Fibroblast of the aortic adventitia (primary cell): Measurements from ENCODE around the gene TNS2. TPM values are rescaled to one million over a fixed set of nuclear protein-coding genes. Genes with fewer than 3 reads are reported as not detected.
A peak's percentile ranks its signal among the peaks of the same experiment; 100 is the strongest.
"Not testable (repeated sequence)": the region's sequence is repeated elsewhere in the genome, so short reads cannot be mapped to it uniquely, and the experiment has no call there.

ENCODE experiments used
- DNase-seq: peaks from one replicate; pipeline ENCODE4 v3.0.0-alpha.2; 2010; ENCODE audit warnings: low read depth
- H3K4me3 ChIP-seq: 2 replicates; pipeline ENCODE4 v1.5.1; 2011; ENCODE audit warnings: low read depth, mild to moderate bottlenecking, control low read depth, low read length, moderate library complexity
- total RNA-seq: library from RNA; depleted of rRNA; stranded (reverse); fragments of >200 nt; gene quantifications from 2 replicates; pipeline ENCODE4 v1.2.3, GENCODE V29; 2012; ENCODE audit warnings: low replicate concordance
- TF ChIP-seq, protein P1 (sequence below): IDR thresholded peaks from 2 replicates; pipeline ENCODE4 v1.5.1; 2011; ENCODE audit warnings: mild to moderate bottlenecking, low read length, control low read depth, inconsistent platforms; ENCODE audit not compliant: insufficient read depth

Gene TNS2
- total RNA-seq, 1 donor: 77.4 TPM

DNA sequence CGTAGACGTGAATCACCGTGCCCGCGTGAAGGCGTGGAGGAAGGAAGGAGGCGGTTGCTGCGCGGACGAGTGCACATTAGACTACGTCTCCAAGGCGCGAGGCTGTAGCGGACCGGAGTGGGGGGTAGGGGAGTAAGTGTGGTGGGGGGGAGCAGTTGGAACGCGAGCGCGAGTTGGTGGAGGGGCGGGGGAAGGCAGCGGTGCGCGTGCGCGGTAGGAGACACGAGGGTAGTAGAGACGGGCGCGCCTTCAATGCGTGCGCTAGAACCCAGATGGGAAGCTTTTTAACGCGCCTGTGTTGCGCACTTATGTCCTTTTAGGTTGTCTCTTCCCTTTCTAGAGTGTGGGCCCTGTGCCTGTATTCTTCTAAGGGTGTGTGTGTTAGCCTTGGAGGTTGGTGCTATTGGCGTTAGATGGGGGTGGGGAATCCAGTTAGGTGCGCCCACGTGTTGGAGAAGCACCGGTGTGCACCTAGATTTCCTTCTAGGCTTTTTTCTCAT lies 43.0 kb upstream of the TNS2 start:
- DNase-seq: peak; percentile 63
- H3K4me3 ChIP-seq: peak overlapping the region; percentile 100
- TF ChIP-seq, protein P1, sequence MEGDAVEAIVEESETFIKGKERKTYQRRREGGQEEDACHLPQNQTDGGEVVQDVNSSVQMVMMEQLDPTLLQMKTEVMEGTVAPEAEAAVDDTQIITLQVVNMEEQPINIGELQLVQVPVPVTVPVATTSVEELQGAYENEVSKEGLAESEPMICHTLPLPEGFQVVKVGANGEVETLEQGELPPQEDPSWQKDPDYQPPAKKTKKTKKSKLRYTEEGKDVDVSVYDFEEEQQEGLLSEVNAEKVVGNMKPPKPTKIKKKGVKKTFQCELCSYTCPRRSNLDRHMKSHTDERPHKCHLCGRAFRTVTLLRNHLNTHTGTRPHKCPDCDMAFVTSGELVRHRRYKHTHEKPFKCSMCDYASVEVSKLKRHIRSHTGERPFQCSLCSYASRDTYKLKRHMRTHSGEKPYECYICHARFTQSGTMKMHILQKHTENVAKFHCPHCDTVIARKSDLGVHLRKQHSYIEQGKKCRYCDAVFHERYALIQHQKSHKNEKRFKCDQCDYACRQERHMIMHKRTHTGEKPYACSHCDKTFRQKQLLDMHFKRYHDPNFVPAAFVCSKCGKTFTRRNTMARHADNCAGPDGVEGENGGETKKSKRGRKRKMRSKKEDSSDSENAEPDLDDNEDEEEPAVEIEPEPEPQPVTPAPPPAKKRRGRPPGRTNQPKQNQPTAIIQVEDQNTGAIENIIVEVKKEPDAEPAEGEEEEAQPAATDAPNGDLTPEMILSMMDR: no peak

DNA sequence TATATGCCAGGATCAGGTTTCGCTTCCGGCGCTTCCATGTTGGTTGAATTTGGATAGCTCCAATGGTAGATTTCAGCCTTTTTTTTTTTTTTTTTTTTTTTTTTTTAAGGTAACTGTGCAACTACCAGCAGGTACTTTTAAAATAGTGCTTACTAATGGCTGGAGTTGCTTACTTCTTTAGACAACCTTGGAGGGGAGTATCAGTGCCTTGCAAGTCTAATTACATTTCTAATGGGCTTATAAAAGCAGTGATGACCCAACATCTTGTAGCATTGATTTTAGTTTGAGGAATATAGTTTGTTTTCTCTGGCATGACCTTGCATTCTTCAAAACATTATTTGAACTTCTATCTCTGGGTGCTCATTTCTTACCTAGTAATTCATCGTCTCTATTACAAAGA lies 42.5 kb upstream of the TNS2 start:
- DNase-seq: no peak
- TF ChIP-seq, protein P1: no peak
- H3K4me3 ChIP-seq: peak overlapping the region; percentile 100

DNA sequence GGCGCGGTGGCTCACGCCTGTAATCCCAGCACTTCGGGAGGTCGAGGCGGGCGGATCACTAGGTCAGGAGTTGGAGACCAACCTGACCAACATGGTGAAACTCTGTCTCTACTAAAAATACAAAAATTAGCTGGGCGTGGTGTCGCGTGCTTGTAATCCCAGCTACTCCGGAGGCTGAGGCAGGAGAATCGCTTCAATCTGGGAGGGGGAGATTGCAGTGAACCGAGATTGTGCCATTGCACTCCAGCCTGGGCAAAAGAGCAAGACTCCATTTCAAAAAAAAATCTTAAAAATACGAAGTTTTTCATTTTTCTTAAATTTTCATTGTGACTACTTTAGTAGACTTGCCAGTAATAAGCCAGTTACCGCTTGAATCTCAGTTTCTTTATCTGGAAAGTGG lies 41.1 kb upstream of the TNS2 start:
- not testable (repeated sequence) for DNase-seq, H3K4me3 ChIP-seq

DNA sequence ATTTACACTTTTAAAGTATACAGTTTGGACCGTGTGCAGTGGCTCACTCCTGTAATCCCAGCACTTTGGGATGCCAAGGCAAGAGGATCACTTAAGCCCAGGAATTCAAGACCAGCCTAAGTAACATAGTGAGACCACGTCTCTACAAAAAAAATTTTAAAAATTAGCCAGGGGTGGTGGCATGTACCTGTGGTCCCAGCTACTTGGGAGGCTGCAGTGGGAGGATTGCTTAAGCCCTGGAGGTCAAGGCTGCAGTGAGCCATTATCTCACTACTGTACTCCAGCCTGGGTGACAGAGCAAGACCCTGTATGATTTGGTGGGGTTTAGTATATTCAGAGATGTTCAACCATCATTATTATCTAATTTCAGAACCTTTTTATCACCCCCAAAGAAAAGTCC lies 38.9 kb upstream of the TNS2 start:
- no peak for DNase-seq
- TF ChIP-seq, protein P1: no peak
- H3K4me3 ChIP-seq: no peak overlapping the region

DNA sequence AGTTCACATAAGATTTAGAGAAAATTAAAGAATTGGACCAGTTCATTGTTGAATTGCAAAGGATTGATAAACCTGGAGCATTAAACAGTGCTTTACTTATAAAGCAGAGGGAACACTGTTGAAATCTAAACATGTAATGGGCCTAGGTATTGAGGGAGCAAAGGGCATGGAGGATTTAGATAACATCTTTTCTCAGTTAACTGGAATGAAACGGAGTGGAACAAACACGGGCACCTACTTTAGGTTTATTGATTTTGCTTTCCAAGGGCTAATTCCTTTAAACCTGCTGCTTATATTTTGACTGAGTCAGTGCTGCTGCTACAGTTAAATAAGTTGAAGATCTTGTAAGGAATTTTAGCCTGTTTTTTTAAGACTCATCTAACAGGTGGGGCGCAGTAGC lies 38.0 kb upstream of the TNS2 start:
- H3K4me3 ChIP-seq: no peak overlapping the region
- DNase-seq: no peak
- TF ChIP-seq, protein P1: no peak

DNA sequence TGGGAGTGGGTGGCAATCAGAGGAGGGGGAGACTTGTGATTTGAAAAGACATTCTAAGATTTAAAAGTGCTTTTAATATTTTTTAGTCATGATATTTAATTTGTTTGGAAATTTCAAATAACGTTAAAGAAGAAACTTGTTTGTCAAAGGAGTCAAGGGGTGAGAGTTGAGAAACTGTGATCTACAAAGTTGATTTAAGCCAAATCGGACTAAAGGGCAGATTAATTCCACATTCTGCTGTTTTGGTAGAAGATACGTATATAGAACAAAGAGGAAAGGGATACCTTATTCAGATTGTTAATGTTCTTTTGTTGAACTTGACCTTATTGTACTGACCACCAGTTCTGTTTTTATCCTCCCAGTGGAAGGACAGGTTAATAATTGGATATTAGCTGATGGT lies 36.9 kb upstream of the TNS2 start:
- no peak overlapping the region for H3K4me3 ChIP-seq
- DNase-seq: no peak
- TF ChIP-seq, protein P1: no peak

DNA sequence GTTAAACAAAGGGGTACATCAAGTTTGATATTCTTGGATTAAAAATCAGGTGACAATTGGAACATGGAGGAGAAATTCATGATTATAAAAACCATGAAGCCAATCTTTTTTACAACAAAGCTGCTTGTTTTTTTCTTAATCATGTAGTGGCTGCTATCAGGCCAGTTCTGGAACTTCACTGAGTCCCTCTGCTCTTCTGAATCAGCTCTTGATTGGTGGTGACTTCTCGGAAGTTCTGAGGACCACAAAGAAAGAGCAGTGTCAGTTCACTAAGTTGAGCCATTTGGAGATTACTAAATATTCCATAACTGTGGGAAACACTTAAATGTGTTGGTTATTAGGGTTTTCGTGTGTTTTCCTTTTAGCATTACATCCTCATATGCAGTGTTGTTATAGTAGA lies 35.2 kb upstream of the TNS2 start:
- H3K4me3 ChIP-seq: no peak overlapping the region
- DNase-seq: no peak
- TF ChIP-seq, protein P1: no peak
